Measurements from ENCODE around the gene TXNRD1. TPM values are rescaled to one million over a fixed set of nuclear protein-coding genes. Genes with fewer than 3 reads are reported as not detected.

Gene TXNRD1
- polyA plus RNA-seq, 4 donors, result 29.3 to 64.2 (median 49.2) TPM

GRCh38 chr12:104312654-104313053 is 97.1 kb downstream of the TXNRD1 start:
- FAIRE-seq, result no peak
- H3K9me3 ChIP-seq (ENCODE audit: control insufficient read depth in 2 of 2, insufficient read depth in 1 of 2, low read depth in 1 of 2, low read length in 1 of 2), result no peaks in the 10 kb centered on the region
- no peak overlapping the region for H3K27ac ChIP-seq (ENCODE audit: low read depth in 1 of 3, low read length in 2 of 3)

DNA sequence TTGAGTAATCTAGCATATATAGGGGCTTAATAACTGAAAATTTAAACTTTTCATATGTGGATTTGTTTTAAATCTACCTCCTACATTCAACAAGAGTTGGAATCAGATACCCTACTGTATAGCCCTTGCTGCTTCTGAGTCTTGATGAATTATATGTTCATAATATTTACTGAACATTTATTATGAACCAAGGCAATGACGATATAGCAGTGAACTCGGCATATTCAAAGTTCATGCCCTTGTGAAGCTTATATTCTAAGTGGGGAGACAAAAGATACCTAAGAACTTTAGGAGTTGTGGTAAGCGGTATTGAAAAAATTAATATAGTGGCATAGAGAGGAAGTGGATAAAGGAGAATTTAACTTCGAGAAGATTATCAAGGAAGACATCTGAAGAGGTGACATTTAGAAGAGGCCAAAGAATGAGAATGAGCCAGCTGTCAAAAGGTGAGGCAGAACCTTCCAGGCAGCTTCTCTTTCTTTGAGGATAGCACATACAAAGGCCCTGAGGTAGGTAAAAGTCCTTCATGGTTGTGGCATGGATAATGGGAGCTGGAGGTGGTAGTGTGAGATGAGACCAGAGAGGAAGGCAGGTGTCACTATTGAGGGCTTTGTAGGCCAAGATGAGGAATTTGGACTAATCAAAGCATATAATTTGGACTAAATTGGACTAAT is 98.1 kb downstream of the TXNRD1 start:
- no peaks in the 10 kb centered on the region for H3K27me3 ChIP-seq (ENCODE audit: control insufficient read depth in 3 of 3, insufficient read depth in 3 of 3, low read length in 3 of 3)
- no peaks in the 10 kb centered on the region for H3K9me3 ChIP-seq (ENCODE audit: control insufficient read depth in 2 of 2, insufficient read depth in 1 of 2, low read depth in 1 of 2, low read length in 1 of 2)
- no peak for FAIRE-seq
- H3K27ac ChIP-seq (ENCODE audit: low read depth in 1 of 3, low read length in 2 of 3), result no peak overlapping the region
- no peak for DNase-seq
- no peaks in the 10 kb centered on the region for H3K4me1 ChIP-seq (ENCODE audit: control insufficient read depth in 3 of 3, insufficient read depth in 2 of 3, low read depth in 1 of 3, low read length in 2 of 3)
- H3K4me3 ChIP-seq (ENCODE audit: low read depth in 1 of 3, low read length in 3 of 3), result no peak overlapping the region
- peaks cover 7 to 25% (median 12%) of the 10 kb centered on the region in 3 donors for H3K36me3 ChIP-seq (ENCODE audit: control insufficient read depth in 3 of 3, insufficient read depth in 2 of 3, low read depth in 1 of 3, low read length in 3 of 3)
- WGBS, 3 donors, result 69 to 81% (median 70%) methylated on average over 4 of the region's 4 CpGs

More at GRCh38 chr12:104312654-104313053, 97.1 kb downstream of the TXNRD1 start:
- H3K27me3 ChIP-seq (ENCODE audit: control insufficient read depth in 3 of 3, insufficient read depth in 3 of 3, low read length in 3 of 3), result no peaks in the 10 kb centered on the region
- DNase-seq, result no peak
- 97 to 100% (median 98%) methylated on average over 1 of the region's 1 CpG for WGBS, 3 donors
- no peaks in the 10 kb centered on the region for H3K4me1 ChIP-seq (ENCODE audit: control insufficient read depth in 3 of 3, insufficient read depth in 2 of 3, low read depth in 1 of 3, low read length in 2 of 3)
- H3K36me3 ChIP-seq (ENCODE audit: control insufficient read depth in 3 of 3, insufficient read depth in 2 of 3, low read depth in 1 of 3, low read length in 3 of 3), result peaks cover 7 to 23% (median 9%) of the 10 kb centered on the region in 3 donors
- H3K4me3 ChIP-seq (ENCODE audit: low read depth in 1 of 3, low read length in 3 of 3), result no peak overlapping the region

DNA sequence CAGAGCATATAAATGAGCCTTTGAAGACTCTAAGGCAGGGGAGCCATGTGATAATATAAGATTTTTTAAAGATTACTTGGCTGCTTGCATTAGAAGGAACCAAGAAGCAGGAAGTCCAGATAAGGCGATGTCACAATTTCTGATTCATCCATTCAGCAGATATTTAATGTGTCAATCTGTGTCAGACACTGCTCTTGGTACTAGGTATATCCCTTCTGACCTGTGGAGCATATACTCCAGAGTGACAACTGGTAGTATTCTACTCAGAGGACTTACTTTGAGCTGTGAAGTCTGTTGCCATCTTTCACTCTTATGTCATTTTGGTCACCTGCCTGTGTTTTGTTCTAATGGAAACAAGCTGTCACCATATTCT is 98.6 kb downstream of the TXNRD1 start:
- H3K36me3 ChIP-seq (ENCODE audit: control insufficient read depth in 3 of 3, insufficient read depth in 2 of 3, low read depth in 1 of 3, low read length in 3 of 3), result peaks cover 7 to 25% (median 12%) of the 10 kb centered on the region in 3 donors
- 95 to 100% (median 95%) methylated on average over 1 of the region's 1 CpG for WGBS, 3 donors
- no peak for FAIRE-seq

GRCh38 chr12:104315326-104316224 is 100.0 kb downstream of the TXNRD1 start:
- Histone ChIP-seq H3K9me3 (ENCODE audit: control insufficient read depth in 2 of 2, insufficient read depth in 1 of 2, low read depth in 1 of 2, low read length in 1 of 2) (no peaks in the 10 kb centered on the region), H3K4me1 (ENCODE audit: control insufficient read depth in 3 of 3, insufficient read depth in 2 of 3, low read depth in 1 of 3, low read length in 2 of 3) (no peaks in the 10 kb centered on the region), H3K27me3 (ENCODE audit: control insufficient read depth in 3 of 3, insufficient read depth in 3 of 3, low read length in 3 of 3) (no peaks in the 10 kb centered on the region), H3K4me3 (ENCODE audit: low read depth in 1 of 3, low read length in 3 of 3) (no peak overlapping the region), H3K36me3 (ENCODE audit: control insufficient read depth in 3 of 3, insufficient read depth in 2 of 3, low read depth in 1 of 3, low read length in 3 of 3) (peaks cover 11 to 34% (median 12%) of the 10 kb centered on the region in 3 donors), H3K27ac (ENCODE audit: low read depth in 1 of 3, low read length in 2 of 3) (no peak overlapping the region)
- FAIRE-seq (peak; percentile 19), DNase-seq (no peak)
- 65 to 86% (median 85%) methylated on average over 10 of the region's 10 CpGs for WGBS, 3 donors

More for the DNA sequence above, 98.6 kb downstream of the TXNRD1 start:
- peak in 1 of 2 donors; percentile 20 for DNase-seq
- Histone ChIP-seq H3K4me3 (ENCODE audit: low read depth in 1 of 3, low read length in 3 of 3) (no peak overlapping the region), H3K27me3 (ENCODE audit: control insufficient read depth in 3 of 3, insufficient read depth in 3 of 3, low read length in 3 of 3) (no peaks in the 10 kb centered on the region), H3K9me3 (ENCODE audit: control insufficient read depth in 2 of 2, insufficient read depth in 1 of 2, low read depth in 1 of 2, low read length in 1 of 2) (no peaks in the 10 kb centered on the region), H3K4me1 (ENCODE audit: control insufficient read depth in 3 of 3, insufficient read depth in 2 of 3, low read depth in 1 of 3, low read length in 2 of 3) (no peaks in the 10 kb centered on the region), H3K27ac (ENCODE audit: low read depth in 1 of 3, low read length in 2 of 3) (no peak overlapping the region)

GRCh38 chr12:104316936-104317335 is 101.4 kb downstream of the TXNRD1 start:
- Histone ChIP-seq H3K4me3 (ENCODE audit: low read depth in 1 of 3, low read length in 3 of 3) (no peak overlapping the region), H3K9me3 (ENCODE audit: control insufficient read depth in 2 of 2, insufficient read depth in 1 of 2, low read depth in 1 of 2, low read length in 1 of 2) (no peaks in the 10 kb centered on the region), H3K27me3 (ENCODE audit: control insufficient read depth in 3 of 3, insufficient read depth in 3 of 3, low read length in 3 of 3) (no peaks in the 10 kb centered on the region), H3K36me3 (ENCODE audit: control insufficient read depth in 3 of 3, insufficient read depth in 2 of 3, low read depth in 1 of 3, low read length in 3 of 3) (peaks cover 9 to 40% (median 15%) of the 10 kb centered on the region in 3 donors), H3K4me1 (ENCODE audit: control insufficient read depth in 3 of 3, insufficient read depth in 2 of 3, low read depth in 1 of 3, low read length in 2 of 3) (no peaks in the 10 kb centered on the region), H3K27ac (ENCODE audit: low read depth in 1 of 3, low read length in 2 of 3) (no peak overlapping the region)
- DNase-seq (no peak), FAIRE-seq (no peak)

DNA sequence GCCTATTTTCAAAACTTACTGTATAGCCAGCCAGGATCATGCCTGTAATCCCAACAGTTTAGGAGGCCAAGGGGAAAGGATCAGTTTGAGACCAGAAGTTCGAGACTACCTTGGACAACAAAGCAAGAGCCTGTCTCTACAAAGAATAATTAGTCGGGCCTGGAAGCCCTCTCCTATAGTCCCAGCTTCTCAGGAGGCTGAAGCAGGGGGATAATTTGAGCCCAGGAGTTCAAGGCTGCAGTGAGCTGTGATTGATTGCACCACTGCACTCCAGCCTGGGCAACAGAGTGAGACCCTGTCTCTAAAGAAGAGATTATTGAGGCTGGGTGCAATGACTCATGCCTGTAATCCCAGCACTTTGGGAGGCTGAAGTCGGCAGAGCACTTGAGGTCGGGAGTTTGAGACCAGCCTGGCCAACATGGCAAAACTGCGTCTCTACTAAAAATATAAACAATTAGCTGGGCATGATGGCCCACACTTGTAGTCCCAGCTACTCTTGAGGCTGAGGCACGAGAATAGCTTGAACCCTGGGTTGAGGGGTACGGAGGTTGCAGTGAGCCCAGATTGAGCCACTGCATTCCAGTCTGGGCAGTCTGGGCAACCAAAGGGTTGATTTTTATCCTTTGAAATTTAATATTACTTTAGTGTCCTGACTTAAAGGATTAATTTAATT is 102.1 kb downstream of the TXNRD1 start:
- WGBS, 3 donors, result 92 to 97% (median 97%) methylated on average over 7 of the region's 7 CpGs
- FAIRE-seq (no peak), DNase-seq (no peak)
- H3K27ac ChIP-seq (ENCODE audit: low read depth in 1 of 3, low read length in 2 of 3), result no peak overlapping the region
- no peaks in the 10 kb centered on the region for H3K9me3 ChIP-seq (ENCODE audit: control insufficient read depth in 2 of 2, insufficient read depth in 1 of 2, low read depth in 1 of 2, low read length in 1 of 2)
- peaks cover 14 to 40% (median 15%) of the 10 kb centered on the region in 3 donors for H3K36me3 ChIP-seq (ENCODE audit: control insufficient read depth in 3 of 3, insufficient read depth in 2 of 3, low read depth in 1 of 3, low read length in 3 of 3)
- H3K4me3 ChIP-seq (ENCODE audit: low read depth in 1 of 3, low read length in 3 of 3), result no peak overlapping the region
- no peaks in the 10 kb centered on the region for H3K4me1 ChIP-seq (ENCODE audit: control insufficient read depth in 3 of 3, insufficient read depth in 2 of 3, low read depth in 1 of 3, low read length in 2 of 3)
- no peaks in the 10 kb centered on the region for H3K27me3 ChIP-seq (ENCODE audit: control insufficient read depth in 3 of 3, insufficient read depth in 3 of 3, low read length in 3 of 3)

DNA sequence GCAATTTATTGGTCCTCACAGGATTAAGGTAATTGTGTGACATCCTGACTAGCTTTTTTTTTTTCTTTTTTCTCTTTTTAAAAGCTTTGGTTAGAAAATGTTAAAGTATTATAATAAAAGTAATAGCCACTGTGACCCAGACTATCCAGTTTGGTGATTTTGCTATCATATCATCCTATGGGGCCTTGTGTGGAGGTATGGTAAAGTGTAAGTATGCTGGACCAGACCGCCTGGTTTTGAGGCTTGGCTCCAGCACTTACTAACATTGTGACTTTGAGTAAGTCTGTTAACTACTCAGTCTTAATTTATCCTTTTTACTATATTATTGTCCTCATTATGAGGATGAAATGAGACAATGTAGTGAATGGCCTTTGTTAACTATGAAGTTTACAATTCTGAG is 103.4 kb downstream of the TXNRD1 start:
- no peaks in the 10 kb centered on the region for H3K4me1 ChIP-seq (ENCODE audit: control insufficient read depth in 3 of 3, insufficient read depth in 2 of 3, low read depth in 1 of 3, low read length in 2 of 3)
- no peaks in the 10 kb centered on the region for H3K9me3 ChIP-seq (ENCODE audit: control insufficient read depth in 2 of 2, insufficient read depth in 1 of 2, low read depth in 1 of 2, low read length in 1 of 2)
- DNase-seq, result no peak
- H3K4me3 ChIP-seq (ENCODE audit: low read depth in 1 of 3, low read length in 3 of 3), result no peak overlapping the region
- WGBS, 3 donors, result 89 to 98% (median 95%) methylated on average over 1 of the region's 1 CpG
- peaks cover 8 to 36% (median 14%) of the 10 kb centered on the region in 3 donors for H3K36me3 ChIP-seq (ENCODE audit: control insufficient read depth in 3 of 3, insufficient read depth in 2 of 3, low read depth in 1 of 3, low read length in 3 of 3)
- FAIRE-seq, result no peak
- H3K27ac ChIP-seq (ENCODE audit: low read depth in 1 of 3, low read length in 2 of 3), result no peak overlapping the region
- no peaks in the 10 kb centered on the region for H3K27me3 ChIP-seq (ENCODE audit: control insufficient read depth in 3 of 3, insufficient read depth in 3 of 3, low read length in 3 of 3)

DNA sequence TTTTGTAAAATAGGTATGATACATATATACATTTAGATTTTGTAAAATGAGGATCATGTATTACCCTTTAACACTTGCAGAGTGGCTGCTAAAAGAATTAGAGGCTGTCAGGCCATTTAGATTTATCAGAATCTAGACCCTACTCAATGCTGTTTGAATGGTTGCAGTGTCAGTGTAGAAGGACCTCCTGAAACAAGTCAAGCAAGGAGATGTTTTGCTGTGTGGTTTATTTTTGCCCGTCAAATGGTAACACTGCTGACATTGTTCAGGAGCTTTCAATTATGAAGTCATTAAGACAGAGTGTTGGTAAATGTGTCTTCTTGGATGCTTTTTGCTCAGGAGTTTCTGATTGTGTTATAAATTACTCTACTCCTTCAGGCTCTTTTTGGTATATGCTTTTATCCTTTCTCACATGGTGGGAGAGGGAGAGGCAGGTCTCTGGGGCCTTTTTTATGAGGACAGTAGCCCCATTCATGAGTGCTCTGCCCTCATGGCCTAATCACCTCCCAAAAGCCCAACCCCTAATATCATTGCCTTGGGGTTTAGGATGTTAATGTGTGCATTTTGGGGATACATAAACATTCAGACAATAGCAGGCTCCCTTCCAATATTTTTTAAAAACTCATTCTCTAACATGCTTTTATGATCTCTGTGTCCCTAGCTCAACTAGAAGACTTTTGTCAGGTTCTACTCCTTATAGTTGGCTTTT is 104.5 kb downstream of the TXNRD1 start:
- 92 to 93% (median 93%) methylated on average over 1 of the region's 1 CpG for WGBS, 3 donors
- H3K4me3 ChIP-seq (ENCODE audit: low read depth in 1 of 3, low read length in 3 of 3), result no peak overlapping the region
- no peak overlapping the region for H3K27ac ChIP-seq (ENCODE audit: low read depth in 1 of 3, low read length in 2 of 3)
- H3K36me3 ChIP-seq (ENCODE audit: control insufficient read depth in 3 of 3, insufficient read depth in 2 of 3, low read depth in 1 of 3, low read length in 3 of 3), result peaks cover 8 to 36% (median 10%) of the 10 kb centered on the region in 3 donors
- no peaks in the 10 kb centered on the region for H3K4me1 ChIP-seq (ENCODE audit: control insufficient read depth in 3 of 3, insufficient read depth in 2 of 3, low read depth in 1 of 3, low read length in 2 of 3)
- DNase-seq (no peak), FAIRE-seq (no peak)
- H3K9me3 ChIP-seq (ENCODE audit: control insufficient read depth in 2 of 2, insufficient read depth in 1 of 2, low read depth in 1 of 2, low read length in 1 of 2), result no peaks in the 10 kb centered on the region
- no peaks in the 10 kb centered on the region for H3K27me3 ChIP-seq (ENCODE audit: control insufficient read depth in 3 of 3, insufficient read depth in 3 of 3, low read length in 3 of 3)
